Right ventricle myocardium inferior (tissue), 1 donor: ENCODE data around the gene MRTFB. TPM values are rescaled to one million over a fixed set of nuclear protein-coding genes. Genes with fewer than 3 reads are reported as not detected.

Experiments used
- ATAC-seq: fragments of 200-7000 bp; cut with Tn5 transposase; one replicate; pipeline ENCODE4 v1.9.1; 2020; ENCODE audit warnings: mild to moderate bottlenecking, moderate library complexity
- DNase-seq: peaks from one replicate; pipeline ENCODE4 v3.0.0; 2021; ENCODE audit errors: missing footprints
- intact Hi-C: fragments of 100-400 bp; cut with DNase I; formaldehyde crosslinking; loops from one replicate; pipeline ENCODE4 v1.11.0; 2022
- microRNA-seq: library from miRNA; unstranded; fragments of <30 nt; microRNA quantifications from one replicate; pipeline ENCODE4 v1.2.0, GENCODE V29; 2020
- total RNA-seq: library from RNA; stranded (reverse); fragmentation: NEBNext Ultra II Directional; extraction: Animal tissue kit (Norgen Biotek cat#: 25700); gene quantifications from one replicate; pipeline ENCODE4 v1.2.1, GENCODE V29; 2021
- donor health status: DM: no; HTN: yes; CAD: no; lungs with severe emphysema.

Gene MRTFB
- total RNA-seq, 1 donor from 2014 or later = 23.8 TPM

GRCh38 chr16:14306485-14307058 lies 235.5 kb downstream of the MRTFB start:
- intact Hi-C loops = loop anchor here (5.0 kb wide), 1 partner anchor 51 kb away; no protein-coding TSS in a partner anchor
- no peak for DNase-seq
- ATAC-seq = no peak

- intact Hi-C loops = loop anchor here (5.0 kb wide), 1 partner anchor 50 kb away; no protein-coding TSS in a partner anchor
- no peak for ATAC-seq
Measured at GRCh38 chr16:14307059-14307526, 236.0 kb downstream of the MRTFB start.

GRCh38 chr16:14307527-14308367 lies 236.6 kb downstream of the MRTFB start:
- intact Hi-C loops = loop anchor here (5.0 kb wide), 1 partner anchor 50 kb away; no protein-coding TSS in a partner anchor
- ATAC-seq = peak; percentile 53

More at GRCh38 chr16:14307059-14307526, 236.0 kb downstream of the MRTFB start:
- DNase-seq = no peak

GRCh38 chr16:14308368-14308723 lies 237.2 kb downstream of the MRTFB start:
- ATAC-seq (no peak), DNase-seq (no peak)
- intact Hi-C loops = loop anchor here (5.0 kb wide), 1 partner anchor 49 kb away; no protein-coding TSS in a partner anchor

More at GRCh38 chr16:14307527-14308367, 236.6 kb downstream of the MRTFB start:
- no peak for DNase-seq

- ATAC-seq (no peak), DNase-seq (no peak)
Measured at GRCh38 chr16:14309001-14309886, 238.1 kb downstream of the MRTFB start.

GRCh38 chr16:14309906-14310305 lies 238.8 kb downstream of the MRTFB start:
- ATAC-seq = no peak
- no peak for DNase-seq
- intact Hi-C loops = loop anchor here (5.0 kb wide), 1 partner anchor 47 kb away; no protein-coding TSS in a partner anchor

More at GRCh38 chr16:14309001-14309886, 238.1 kb downstream of the MRTFB start:
- intact Hi-C loops = loop anchor here (5.0 kb wide), 1 partner anchor 48 kb away; no protein-coding TSS in a partner anchor

- intact Hi-C loops = no loop called here
- no peak for ATAC-seq
- DNase-seq = no peak
Measured at GRCh38 chr16:14310519-14310991, 239.4 kb downstream of the MRTFB start.

GRCh38 chr16:14314116-14314515 lies 243.0 kb downstream of the MRTFB start:
- DNase-seq = no peak
- ATAC-seq = no peak
- intact Hi-C loops = no loop called here

- no peak for DNase-seq
- ATAC-seq = no peak
- intact Hi-C loops = no loop called here
Measured at GRCh38 chr16:14315683-14316320, 244.7 kb downstream of the MRTFB start.

Small RNAs within 50 kb of the gene (microRNA-seq; reads per million reads assigned to microRNA genes)
- gene MIR193B (189 reads per million, percentile 59 among the genes with 10 or more reads in this experiment), gene MIR365A (2.5 reads per million)

Other genes with a start within 250 kb of the MRTFB start
- 7.2 TPM for gene ERCC4, start 151.2 kb upstream of the MRTFB start, total RNA-seq